Effector memory CD4-positive, alpha-beta T cell (primary cell): ENCODE data around the gene VCAN.

Experiments used
- DNase-seq, 3 donors: peaks; one replicate each; pipeline ENCODE4 v3.0.0-alpha.2; 2020
- H3K27ac ChIP-seq: 2 replicates; pipeline ENCODE4 v1.7.0; 2013; ENCODE audit warnings: mild to moderate bottlenecking, low read length, moderate library complexity; ENCODE audit not compliant: insufficient read depth, poor library complexity, severe bottlenecking
- H3K27me3 ChIP-seq: replicated peaks from 2 replicates; pipeline ENCODE4 v1.7.0; 2013; ENCODE audit warnings: mild to moderate bottlenecking, low read length; ENCODE audit not compliant: insufficient read depth, control insufficient read depth, poor library complexity, severe bottlenecking
- H3K36me3 ChIP-seq: 2 replicates; pipeline ENCODE4 v1.7.0; 2013; ENCODE audit warnings: mild to moderate bottlenecking, low read length, moderate library complexity; ENCODE audit not compliant: control insufficient read depth, insufficient read depth
- H3K4me1 ChIP-seq: 2 replicates; pipeline ENCODE4 v1.7.0; 2013; ENCODE audit warnings: low read length, mild to moderate bottlenecking; ENCODE audit not compliant: control insufficient read depth, insufficient read depth, poor library complexity, severe bottlenecking
- H3K4me3 ChIP-seq: 2 replicates; pipeline ENCODE4 v1.7.0; 2013; ENCODE audit warnings: low read length, low read depth, mild to moderate bottlenecking; ENCODE audit not compliant: insufficient read depth, poor library complexity, severe bottlenecking
- H3K9me3 ChIP-seq: 2 replicates; pipeline ENCODE4 v1.7.0; 2013; ENCODE audit warnings: mild to moderate bottlenecking, low read length, moderate library complexity; ENCODE audit not compliant: control insufficient read depth

Gene VCAN

GRCh38 chr5:83614841-83615240 lies 143.3 kb downstream of the VCAN start:
- Histone ChIP-seq H3K9me3 (no peaks in the 10 kb centered on the region), H3K27ac (no peak overlapping the region), H3K27me3 (no peaks in the 10 kb centered on the region), H3K4me1 (no peaks in the 10 kb centered on the region), H3K36me3 (no peaks in the 10 kb centered on the region), H3K4me3 (no peak overlapping the region)
- no peak for DNase-seq

DNA sequence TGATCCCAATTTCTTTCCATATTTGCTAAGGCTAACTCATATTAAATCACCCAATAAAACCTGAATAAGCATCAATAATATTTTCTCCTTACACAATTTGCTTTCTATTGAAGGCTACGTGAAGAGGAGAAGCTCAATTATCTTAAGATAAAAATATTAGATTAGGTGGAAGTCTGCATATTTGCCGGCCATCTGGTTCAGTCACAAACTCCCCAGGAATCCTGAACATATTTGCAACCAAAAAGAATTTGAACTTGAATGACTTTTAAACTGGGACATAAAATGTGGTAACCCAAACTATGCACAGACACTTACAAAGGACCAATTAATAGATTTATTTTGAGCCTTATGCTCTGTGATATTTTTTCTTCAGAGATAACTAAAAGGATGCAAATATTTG lies 156.8 kb downstream of the VCAN start:
- Histone ChIP-seq H3K36me3 (no peaks in the 10 kb centered on the region), H3K4me3 (no peak overlapping the region), H3K9me3 (no peaks in the 10 kb centered on the region), H3K27ac (no peak overlapping the region), H3K4me1 (no peaks in the 10 kb centered on the region), H3K27me3 (no peaks in the 10 kb centered on the region)
- no peak for DNase-seq
